Measurements from ENCODE around the gene CATSPERB.
"Not testable (repeated sequence)": the region's sequence is repeated elsewhere in the genome, so short reads cannot be mapped to it uniquely, and the experiment has no call there.

Gene CATSPERB

GRCh38 chr14:91732859-91733477 lies 1.1 kb upstream of the CATSPERB start:
- no peak for DNase-seq

GRCh38 chr14:91732439-91732838 lies 553 bp upstream of the CATSPERB start:
- DNase-seq, result no peak

- no peak for DNase-seq
Observed at GRCh38 chr14:91731018-91731417, 868 bp downstream of the CATSPERB start.

DNA sequence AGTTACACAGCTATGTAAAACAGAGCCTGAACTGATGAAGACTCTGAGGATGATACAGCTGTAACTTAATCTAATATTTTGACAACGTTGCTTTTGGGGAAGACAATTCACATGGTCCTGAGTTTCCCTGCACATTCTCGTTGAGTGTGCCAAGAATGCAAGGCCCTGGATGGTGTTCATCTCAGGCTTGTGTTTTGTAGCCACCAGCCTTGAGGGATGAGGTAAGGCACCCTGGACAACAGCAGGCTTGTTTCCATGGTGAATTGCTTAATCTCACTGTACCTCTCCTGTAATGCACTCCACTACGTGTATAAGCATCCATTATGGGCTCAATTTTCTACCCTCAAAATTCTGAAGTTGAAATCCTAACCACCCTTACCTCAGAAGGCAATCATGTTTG lies 2.1 kb downstream of the CATSPERB start:
- DNase-seq, result no peak

DNA sequence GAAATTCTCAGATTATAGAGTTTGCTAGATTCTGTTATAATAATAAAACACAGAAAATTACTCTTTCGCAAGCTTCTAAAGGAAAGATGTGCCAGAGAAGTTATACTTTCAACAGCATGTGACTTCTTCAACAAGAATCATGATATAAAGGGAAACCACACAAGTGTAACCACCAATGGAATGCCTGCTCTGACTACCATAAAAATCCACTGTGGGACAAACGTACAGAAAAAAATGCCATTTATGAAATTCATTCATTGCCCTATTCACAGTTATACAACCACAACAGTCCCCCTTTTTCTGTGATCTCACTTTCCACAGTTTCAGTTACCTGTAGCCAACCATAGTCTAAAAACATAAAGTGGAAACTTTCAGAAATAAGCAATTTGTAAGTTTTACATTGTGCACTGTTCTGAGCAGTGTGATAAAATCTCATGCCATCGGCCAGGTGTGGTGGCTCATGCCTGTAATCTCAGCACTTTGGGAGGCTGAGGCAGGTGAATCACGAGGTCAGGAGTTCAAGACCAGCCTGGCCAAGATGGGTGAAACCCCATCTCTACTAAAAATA lies 3.2 kb downstream of the CATSPERB start:
- no peak for DNase-seq

DNA sequence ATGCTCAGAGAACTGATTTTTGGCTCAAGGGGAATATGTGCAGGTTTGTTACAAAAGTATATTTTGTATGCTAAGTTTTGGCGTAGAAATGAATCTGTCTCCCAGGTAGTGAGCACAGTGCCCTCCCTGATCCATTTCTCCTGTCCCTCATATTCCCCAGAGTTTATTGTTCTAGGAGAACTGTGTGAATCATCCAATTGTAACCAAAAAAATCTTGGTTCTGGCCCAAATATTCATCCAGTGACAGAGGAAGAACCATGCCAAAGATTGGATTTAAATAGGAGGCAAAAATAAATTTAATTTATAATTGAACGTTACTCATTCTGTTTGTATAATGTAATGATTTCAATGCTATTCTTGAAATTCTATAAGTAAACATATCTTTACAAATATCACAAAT lies 4.8 kb downstream of the CATSPERB start:
- no peak for DNase-seq

DNA sequence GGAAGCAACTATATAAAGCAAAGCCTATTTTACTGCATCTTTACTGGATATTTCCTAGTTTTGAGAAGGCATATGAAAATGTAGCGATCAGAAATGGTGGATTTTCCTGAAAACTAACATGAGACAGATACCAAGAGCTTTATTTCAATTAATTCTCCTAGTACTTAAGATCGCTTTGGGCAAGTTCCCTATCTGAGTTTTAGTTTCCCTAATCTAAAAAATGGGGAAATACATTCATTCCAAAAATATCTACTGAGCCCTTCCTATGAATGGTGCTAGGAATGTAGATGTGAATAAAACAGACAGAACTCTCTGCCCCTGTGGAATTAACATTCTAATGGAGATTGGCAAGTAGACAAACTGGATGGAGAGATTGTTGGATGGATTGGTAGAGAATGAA lies 8.4 kb downstream of the CATSPERB start:
- no peak for DNase-seq

DNA sequence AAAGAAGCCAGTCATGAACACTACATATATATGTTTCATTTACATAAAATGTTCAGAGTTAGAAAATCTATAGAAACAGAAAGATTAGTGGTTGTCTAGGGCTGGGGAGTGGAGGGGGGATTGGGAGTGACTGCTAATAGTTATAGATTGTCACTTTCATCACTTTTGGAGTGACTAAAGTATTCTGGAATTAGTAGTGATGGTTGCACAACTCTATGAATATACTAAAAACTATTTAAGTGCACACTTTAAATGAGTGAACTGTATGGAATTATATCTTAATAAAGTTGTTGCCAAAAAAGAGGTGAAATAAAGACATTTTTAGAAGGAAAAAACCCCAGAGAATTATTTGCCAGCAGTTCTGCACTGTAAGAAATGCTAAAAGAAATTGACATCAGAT lies 9.5 kb downstream of the CATSPERB start:
- no peak for DNase-seq

DNA sequence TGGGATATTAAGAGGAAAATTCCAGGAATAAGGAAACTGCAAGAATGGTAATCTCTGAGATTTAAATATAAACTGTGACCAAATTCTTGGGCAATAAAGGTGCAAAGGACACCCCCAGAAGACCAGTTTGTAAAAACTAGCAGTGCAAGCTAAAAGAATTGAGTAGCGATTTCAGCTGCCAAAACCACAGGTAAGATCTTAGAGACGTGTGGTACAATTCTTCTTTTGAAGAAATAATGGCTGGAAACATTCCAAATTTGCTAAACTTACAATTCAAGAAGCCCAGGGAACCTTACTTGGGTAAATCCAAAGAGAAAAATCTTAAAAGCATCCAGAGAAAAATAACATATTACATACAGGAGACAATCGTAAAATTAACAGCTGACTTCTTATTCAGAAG lies 12.0 kb downstream of the CATSPERB start:
- no peak for DNase-seq

- no peak for DNase-seq
Observed at GRCh38 chr14:91716999-91717398, 14.9 kb downstream of the CATSPERB start.

- DNase-seq, result peak; percentile 50
Observed at GRCh38 chr14:91714805-91715204, 17.1 kb downstream of the CATSPERB start.

DNA sequence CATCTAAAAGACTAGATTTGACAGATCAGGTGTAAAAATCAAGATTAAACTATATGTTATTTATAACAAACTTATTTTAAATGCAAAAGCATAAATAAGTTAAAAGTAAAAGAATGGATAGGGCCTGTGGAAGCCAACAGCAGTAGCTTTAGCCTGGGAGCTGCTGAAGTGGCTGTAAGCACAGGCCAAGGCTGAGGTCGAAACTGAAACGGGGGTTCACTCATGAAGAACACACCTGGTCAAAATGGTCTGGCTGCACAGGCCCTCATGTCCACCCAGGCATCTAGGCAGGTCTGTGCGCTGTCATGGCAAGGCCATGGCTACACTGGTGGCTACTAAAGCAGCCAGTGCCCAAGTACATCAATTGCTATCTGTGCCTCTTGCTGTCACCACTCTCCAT lies 23.1 kb downstream of the CATSPERB start:
- no peak for DNase-seq

- DNase-seq, result no peak
Observed at GRCh38 chr14:91706996-91707395, 24.9 kb downstream of the CATSPERB start.

DNA sequence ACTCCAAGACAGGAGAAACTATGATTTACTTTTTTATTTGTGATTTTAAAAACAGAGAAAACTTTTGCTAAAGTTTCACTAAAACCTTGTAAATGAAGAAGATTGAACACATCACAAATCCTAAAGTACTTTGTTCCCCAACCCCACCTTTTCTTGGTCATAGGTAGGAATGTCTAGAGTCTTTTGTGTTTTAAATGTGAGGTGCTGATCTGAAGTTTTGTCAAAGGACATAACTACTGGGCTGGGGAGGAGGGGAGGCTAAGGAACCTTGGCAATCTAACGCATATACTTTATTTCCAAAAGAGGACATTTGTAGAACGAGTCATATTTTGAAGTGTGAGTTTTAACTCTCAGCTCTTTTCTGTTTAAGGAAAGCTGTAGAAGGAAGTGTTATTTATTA lies 37.2 kb downstream of the CATSPERB start:
- no peak for DNase-seq

DNA sequence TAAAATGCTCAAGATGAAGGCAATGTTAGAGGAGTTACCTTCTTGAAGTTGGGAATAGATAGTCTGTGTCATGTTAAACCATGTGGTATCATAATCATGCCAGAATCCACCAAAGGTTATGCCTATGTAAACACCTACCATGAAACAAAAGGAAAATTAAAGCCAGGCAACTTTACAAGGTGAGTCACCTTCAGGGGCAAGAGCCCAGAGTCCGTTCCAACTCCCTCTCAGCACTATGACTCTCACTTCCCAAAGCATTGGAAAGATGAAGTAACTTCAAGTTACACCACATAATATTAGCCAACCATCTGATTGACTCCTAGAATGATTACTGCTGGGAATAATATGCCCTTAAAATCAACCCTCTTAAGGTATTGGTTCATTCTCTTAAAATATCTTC lies 38.5 kb downstream of the CATSPERB start:
- DNase-seq, result no peak

DNA sequence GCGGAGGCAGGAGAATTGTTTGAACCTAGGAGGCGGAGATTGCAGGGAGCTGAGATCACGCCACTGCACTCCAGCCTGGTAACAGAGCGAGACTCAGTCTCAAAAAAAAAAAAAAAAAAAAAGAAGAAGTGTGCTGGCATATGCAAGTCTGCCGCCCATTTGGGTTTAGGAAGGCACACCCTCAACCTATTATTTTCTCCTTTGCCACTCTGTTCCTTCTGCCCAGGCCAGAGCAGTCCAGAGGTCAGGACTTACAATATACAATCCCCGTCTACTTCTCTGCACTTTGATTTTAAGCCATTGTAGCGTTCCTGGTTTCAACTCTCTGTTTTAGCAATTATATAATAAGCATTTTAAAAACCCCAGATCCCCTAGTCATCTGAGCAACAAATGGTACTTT lies 39.8 kb downstream of the CATSPERB start:
- DNase-seq, result no peak

GRCh38 chr14:91689608-91690007 lies 42.3 kb downstream of the CATSPERB start:
- no peak for DNase-seq

DNA sequence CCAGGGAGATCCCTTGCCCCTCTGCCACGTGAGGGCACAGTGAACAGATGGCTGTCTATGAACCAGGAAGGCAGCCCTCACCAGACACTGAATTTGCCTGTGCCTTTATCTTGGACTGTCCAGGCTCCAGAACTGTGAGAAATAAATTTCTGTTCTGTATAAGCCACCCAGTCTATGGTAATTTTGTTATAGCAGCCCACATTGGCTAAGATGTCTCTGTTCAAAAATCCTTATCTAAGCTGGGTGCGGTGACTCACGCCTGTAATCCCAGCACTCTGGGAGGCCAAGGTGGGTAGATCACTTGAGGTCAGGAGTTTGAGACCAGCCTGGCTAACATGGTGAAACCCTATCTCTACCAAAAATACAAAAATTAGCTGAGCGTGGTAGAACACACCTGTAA lies 44.5 kb downstream of the CATSPERB start:
- DNase-seq, result not testable (repeated sequence)

DNA sequence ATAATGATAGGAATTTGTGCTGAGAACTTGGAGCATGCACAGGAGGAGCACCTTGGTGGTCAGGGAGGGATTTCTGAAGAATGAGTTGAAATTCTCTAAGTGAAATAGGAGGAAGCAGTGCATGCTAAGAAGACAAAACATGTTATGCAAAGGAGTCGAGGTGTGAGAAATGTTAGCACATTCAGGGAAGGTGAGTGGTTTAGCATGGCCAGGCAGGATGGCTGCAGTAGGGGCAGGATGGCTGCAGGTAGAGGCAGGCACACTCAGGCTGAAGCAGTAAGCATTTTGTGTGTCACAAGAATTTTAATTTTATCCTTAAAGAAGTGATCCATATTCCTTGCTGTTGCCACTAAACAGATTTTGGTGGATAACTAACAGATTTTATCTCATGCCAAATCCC lies 46.3 kb downstream of the CATSPERB start:
- DNase-seq, result no peak

DNA sequence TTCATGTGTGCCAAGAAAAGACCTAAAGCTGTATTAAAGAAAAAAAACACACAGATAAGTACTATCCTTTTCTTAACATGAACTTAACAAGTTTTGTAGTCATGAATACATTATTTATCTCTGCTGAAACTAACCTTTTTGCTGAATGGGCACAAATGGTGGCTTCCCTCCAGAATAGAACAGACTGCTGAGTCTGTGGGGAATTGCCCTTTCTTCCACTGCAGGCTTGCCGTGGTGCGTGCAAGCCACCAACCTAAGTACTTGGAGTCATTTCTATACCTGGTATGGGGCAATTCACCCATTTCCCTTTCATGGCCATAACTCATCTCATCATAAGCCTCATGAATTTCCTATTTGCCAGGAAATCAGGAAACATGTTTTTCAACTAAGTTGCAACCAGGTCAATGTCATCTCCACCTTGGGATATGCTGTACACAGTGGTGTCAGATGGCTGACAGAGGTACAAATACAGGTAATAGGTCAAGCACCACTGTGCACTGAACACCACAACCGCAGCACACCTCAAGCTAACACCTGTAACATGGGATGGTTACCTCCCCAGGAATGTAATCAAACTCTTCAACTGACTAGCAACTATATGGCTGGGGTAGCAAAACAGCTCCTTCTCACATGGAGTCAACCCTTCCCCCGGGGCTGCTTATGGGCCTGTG lies 49.9 kb downstream of the CATSPERB start:
- DNase-seq, result peak; percentile 46

- DNase-seq, result peak; percentile 21
Observed at GRCh38 chr14:91681118-91681517, 50.8 kb downstream of the CATSPERB start.

DNA sequence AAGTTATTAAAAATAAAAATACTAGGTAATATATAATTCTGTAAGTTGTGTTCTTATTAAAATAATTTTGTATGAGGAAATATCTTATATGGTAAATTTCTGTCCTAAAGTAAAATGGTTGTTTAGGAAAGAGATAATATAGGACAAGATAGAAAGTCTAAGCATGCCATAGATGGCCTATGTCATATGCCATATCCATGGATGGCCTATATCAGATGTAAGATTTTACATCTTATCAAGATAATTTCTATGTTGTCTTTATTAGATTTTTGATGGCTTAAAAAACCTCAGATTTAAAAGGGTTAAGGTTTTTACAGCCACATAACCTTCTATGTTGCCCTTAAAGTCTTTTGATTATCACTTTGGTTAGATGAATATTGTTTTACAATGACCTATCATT lies 52.6 kb downstream of the CATSPERB start:
- no peak for DNase-seq

DNA sequence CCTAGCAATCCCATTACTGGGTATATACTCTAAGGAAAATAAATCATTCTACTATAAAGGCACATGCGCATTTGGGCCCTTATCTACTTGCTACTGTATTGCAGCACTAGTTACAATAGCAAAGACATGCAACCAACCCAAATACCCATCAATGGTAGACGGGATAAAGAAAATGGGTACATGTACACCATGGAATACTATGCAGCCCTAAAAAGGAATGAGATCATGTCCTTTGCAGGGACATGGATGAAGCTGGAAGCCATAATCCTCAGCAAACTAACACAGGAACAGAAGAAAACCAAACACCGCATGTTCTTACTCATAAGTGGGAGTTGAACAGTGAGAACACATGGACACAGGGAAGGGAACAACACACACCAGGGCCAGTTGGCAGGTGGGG lies 54.2 kb downstream of the CATSPERB start:
- DNase-seq, result not testable (repeated sequence)

DNA sequence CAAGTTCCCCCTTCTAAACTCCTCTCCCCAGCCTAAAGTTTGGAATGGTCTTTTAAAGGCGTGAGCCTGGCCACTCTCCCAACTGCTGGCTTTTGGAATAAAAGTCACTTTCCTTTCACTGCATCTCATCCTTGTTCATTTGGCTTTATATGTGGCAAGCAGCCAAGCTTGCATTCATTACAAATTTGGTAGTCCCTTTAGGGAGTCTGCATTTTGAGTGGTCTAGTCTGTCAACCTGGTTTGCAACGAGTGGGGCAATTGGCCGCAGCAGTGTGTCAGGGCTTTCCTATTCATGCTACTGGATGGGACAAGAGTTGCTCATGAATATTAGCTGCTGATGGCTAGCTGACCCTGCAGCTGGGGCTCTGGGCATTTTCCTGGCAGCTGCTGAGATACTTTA lies 57.0 kb downstream of the CATSPERB start:
- no peak for DNase-seq

- peak; percentile 7 for DNase-seq
Observed at GRCh38 chr14:91669867-91670266, 62.0 kb downstream of the CATSPERB start.

Measured in activated CD4-positive, alpha-beta T cell treated with anti-CD3 and anti-CD28 coated beads, Interleukin-2, Interleukin-6, amounts not matched to agents 100 ng/mL and 50 ng/mL, durations not matched to agents 16 hours and 8 hours (primary cell).